Measurements from ENCODE around the gene COA7. TPM values are rescaled to one million over a fixed set of nuclear protein-coding genes. Genes with fewer than 3 reads are reported as not detected.
A peak's percentile ranks its signal among the peaks of the same experiment; 100 is the strongest.
"Not testable (repeated sequence)": the region's sequence is repeated elsewhere in the genome, so short reads cannot be mapped to it uniquely, and the experiment has no call there.

The COA7 gene
- polyA plus RNA-seq, 4 donors: 11.6 to 21.2 (median 13.9) TPM

- H3K36me3 ChIP-seq (ENCODE audit: control insufficient read depth in 3 of 3, insufficient read depth in 2 of 3, low read depth in 1 of 3, low read length in 3 of 3): peaks cover 0 to 18% (median 0%) of the 10 kb centered on the region in 3 donors
- H3K27ac ChIP-seq (ENCODE audit: low read depth in 1 of 3, low read length in 2 of 3); DNase-seq; H3K4me1 ChIP-seq (ENCODE audit: control insufficient read depth in 3 of 3, insufficient read depth in 2 of 3, low read depth in 1 of 3, low read length in 2 of 3); H3K9me3 ChIP-seq (ENCODE audit: control insufficient read depth in 2 of 2, insufficient read depth in 1 of 2, low read depth in 1 of 2, low read length in 1 of 2); H3K27me3 ChIP-seq (ENCODE audit: control insufficient read depth in 3 of 3, insufficient read depth in 3 of 3, low read length in 3 of 3); H3K4me3 ChIP-seq (ENCODE audit: low read depth in 1 of 3, low read length in 3 of 3); FAIRE-seq: not testable (repeated sequence)
- 92 to 96% (median 95%) methylated on average over 9 of the region's 9 CpGs for WGBS, 3 donors
These were observed 37.2 kb upstream of the COA7 start for GRCh38 chr1:52735371-52735770.

- FAIRE-seq: no peak
- H3K27me3 ChIP-seq (ENCODE audit: control insufficient read depth in 3 of 3, insufficient read depth in 3 of 3, low read length in 3 of 3): no peaks in the 10 kb centered on the region
- no peaks in the 10 kb centered on the region for H3K4me1 ChIP-seq (ENCODE audit: control insufficient read depth in 3 of 3, insufficient read depth in 2 of 3, low read depth in 1 of 3, low read length in 2 of 3)
- H3K4me3 ChIP-seq (ENCODE audit: low read depth in 1 of 3, low read length in 3 of 3): no peak overlapping the region
- DNase-seq: no peak
- H3K27ac ChIP-seq (ENCODE audit: low read depth in 1 of 3, low read length in 2 of 3): no peak overlapping the region
- peaks cover 0 to 16% (median 0%) of the 10 kb centered on the region in 3 donors for H3K36me3 ChIP-seq (ENCODE audit: control insufficient read depth in 3 of 3, insufficient read depth in 2 of 3, low read depth in 1 of 3, low read length in 3 of 3)
- 95 to 98% (median 95%) methylated on average over 3 of the region's 3 CpGs for WGBS, 3 donors
- H3K9me3 ChIP-seq (ENCODE audit: control insufficient read depth in 2 of 2, insufficient read depth in 1 of 2, low read depth in 1 of 2, low read length in 1 of 2): no peaks in the 10 kb centered on the region
These were observed 35.2 kb upstream of the COA7 start for GRCh38 chr1:52733368-52733767.

- DNase-seq (no peak), FAIRE-seq (no peak)
- H3K36me3 ChIP-seq (ENCODE audit: control insufficient read depth in 3 of 3, insufficient read depth in 2 of 3, low read depth in 1 of 3, low read length in 3 of 3): peaks cover 0 to 13% (median 0%) of the 10 kb centered on the region in 3 donors
- H3K27me3 ChIP-seq (ENCODE audit: control insufficient read depth in 3 of 3, insufficient read depth in 3 of 3, low read length in 3 of 3): no peaks in the 10 kb centered on the region
- peak overlapping the region in 1 of 3 donors; percentile 8 for H3K4me3 ChIP-seq (ENCODE audit: low read depth in 1 of 3, low read length in 3 of 3)
- H3K9me3 ChIP-seq (ENCODE audit: control insufficient read depth in 2 of 2, insufficient read depth in 1 of 2, low read depth in 1 of 2, low read length in 1 of 2): no peaks in the 10 kb centered on the region
- WGBS, 3 donors: 83 to 88% (median 84%) methylated on average over 6 of the region's 6 CpGs
- H3K27ac ChIP-seq (ENCODE audit: low read depth in 1 of 3, low read length in 2 of 3): no peak overlapping the region
- peaks cover 0 to 2% (median 2%) of the 10 kb centered on the region in 3 donors for H3K4me1 ChIP-seq (ENCODE audit: control insufficient read depth in 3 of 3, insufficient read depth in 2 of 3, low read depth in 1 of 3, low read length in 2 of 3)
These were observed 30.0 kb upstream of the COA7 start for GRCh38 chr1:52727956-52728656.

- peak overlapping the region; percentile 83 to 96 (median 94) for H3K4me3 ChIP-seq (ENCODE audit: low read depth in 1 of 3, low read length in 3 of 3)
- DNase-seq (peak; percentile 26 to 43), FAIRE-seq (no peak)
- peak overlapping the region in 2 of 3 donors; percentile 50 to 92 for H3K27ac ChIP-seq (ENCODE audit: low read depth in 1 of 3, low read length in 2 of 3)
- no peaks in the 10 kb centered on the region for H3K9me3 ChIP-seq (ENCODE audit: control insufficient read depth in 2 of 2, insufficient read depth in 1 of 2, low read depth in 1 of 2, low read length in 1 of 2)
- peaks cover 0 to 2% (median 2%) of the 10 kb centered on the region in 3 donors for H3K4me1 ChIP-seq (ENCODE audit: control insufficient read depth in 3 of 3, insufficient read depth in 2 of 3, low read depth in 1 of 3, low read length in 2 of 3)
- peaks cover 0 to 9% (median 0%) of the 10 kb centered on the region in 3 donors for H3K36me3 ChIP-seq (ENCODE audit: control insufficient read depth in 3 of 3, insufficient read depth in 2 of 3, low read depth in 1 of 3, low read length in 3 of 3)
- no peaks in the 10 kb centered on the region for H3K27me3 ChIP-seq (ENCODE audit: control insufficient read depth in 3 of 3, insufficient read depth in 3 of 3, low read length in 3 of 3)
- whole genome bisulfite sequencing, 3 donors: 1 to 6% (median 3%) methylated on average over 14 of the region's 14 CpGs
These were observed 29.0 kb upstream of the COA7 start for GRCh38 chr1:52727114-52727586.

- Histone ChIP-seq H3K27me3 (ENCODE audit: control insufficient read depth in 3 of 3, insufficient read depth in 3 of 3, low read length in 3 of 3) (no peaks in the 10 kb centered on the region), H3K4me1 (ENCODE audit: control insufficient read depth in 3 of 3, insufficient read depth in 2 of 3, low read depth in 1 of 3, low read length in 2 of 3) (peaks cover 0 to 2% (median 2%) of the 10 kb centered on the region in 3 donors), H3K27ac (ENCODE audit: low read depth in 1 of 3, low read length in 2 of 3) (peak within 1 kb of the TSS; percentile 50 to 92 (median 87)), H3K9me3 (ENCODE audit: control insufficient read depth in 2 of 2, insufficient read depth in 1 of 2, low read depth in 1 of 2, low read length in 1 of 2) (no peaks in the 10 kb centered on the region), H3K4me3 (ENCODE audit: low read depth in 1 of 3, low read length in 3 of 3) (peak within 1 kb of the TSS; percentile 83 to 96 (median 94)), H3K36me3 (ENCODE audit: control insufficient read depth in 3 of 3, insufficient read depth in 2 of 3, low read depth in 1 of 3, low read length in 3 of 3) (peaks cover 0 to 6% (median 0%) of the 10 kb centered on the region in 3 donors)
- DNase-seq (peak; percentile 80 to 93), FAIRE-seq (no peak)
- 0 to 1% (median 0%) methylated on average over 37 to 59 of the region's 59 CpGs for WGBS, 3 donors
These were observed 28.3 kb upstream of the COA7 start, which contains the start of gene ZYG11B for GRCh38 chr1:52726265-52727113. Gene ZYG11B (plus strand): TSS chr1:52726453. CDS start chr1:52726654, 201 bp downstream.

- DNase-seq: no peak
- Histone ChIP-seq H3K4me1 (ENCODE audit: control insufficient read depth in 3 of 3, insufficient read depth in 2 of 3, low read depth in 1 of 3, low read length in 2 of 3) (peaks cover 0 to 2% (median 2%) of the 10 kb centered on the region in 3 donors), H3K4me3 (ENCODE audit: low read depth in 1 of 3, low read length in 3 of 3) (peak overlapping the region in 2 of 3 donors; percentile 94 to 96), H3K36me3 (ENCODE audit: control insufficient read depth in 3 of 3, insufficient read depth in 2 of 3, low read depth in 1 of 3, low read length in 3 of 3) (peaks cover 0 to 6% (median 0%) of the 10 kb centered on the region in 3 donors), H3K27me3 (ENCODE audit: control insufficient read depth in 3 of 3, insufficient read depth in 3 of 3, low read length in 3 of 3) (no peaks in the 10 kb centered on the region), H3K9me3 (ENCODE audit: control insufficient read depth in 2 of 2, insufficient read depth in 1 of 2, low read depth in 1 of 2, low read length in 1 of 2) (no peaks in the 10 kb centered on the region), H3K27ac (ENCODE audit: low read depth in 1 of 3, low read length in 2 of 3) (no peak overlapping the region)
- no peak for FAIRE-seq
- WGBS, 3 donors: 3 to 7% (median 5%) methylated on average over 5 to 6 of the region's 6 CpGs
These were observed 27.7 kb upstream of the COA7 start for GRCh38 chr1:52725903-52726264.

- H3K4me3 ChIP-seq (ENCODE audit: low read depth in 1 of 3, low read length in 3 of 3): no peak overlapping the region
- FAIRE-seq (no peak), DNase-seq (no peak)
- H3K9me3 ChIP-seq (ENCODE audit: control insufficient read depth in 2 of 2, insufficient read depth in 1 of 2, low read depth in 1 of 2, low read length in 1 of 2): no peaks in the 10 kb centered on the region
- H3K36me3 ChIP-seq (ENCODE audit: control insufficient read depth in 3 of 3, insufficient read depth in 2 of 3, low read depth in 1 of 3, low read length in 3 of 3): no peaks in the 10 kb centered on the region
- peaks cover 0 to 2% (median 2%) of the 10 kb centered on the region in 3 donors for H3K4me1 ChIP-seq (ENCODE audit: control insufficient read depth in 3 of 3, insufficient read depth in 2 of 3, low read depth in 1 of 3, low read length in 2 of 3)
- no peak overlapping the region for H3K27ac ChIP-seq (ENCODE audit: low read depth in 1 of 3, low read length in 2 of 3)
- H3K27me3 ChIP-seq (ENCODE audit: control insufficient read depth in 3 of 3, insufficient read depth in 3 of 3, low read length in 3 of 3): no peaks in the 10 kb centered on the region
- 84 to 89% (median 85%) methylated on average over 4 of the region's 4 CpGs for WGBS, 3 donors
These were observed 25.1 kb upstream of the COA7 start for GRCh38 chr1:52723260-52723659.

GRCh38 chr1:52715296-52715695, 17.1 kb upstream of the COA7 start:
- not testable (repeated sequence) for H3K36me3 ChIP-seq (ENCODE audit: control insufficient read depth in 3 of 3, insufficient read depth in 2 of 3, low read depth in 1 of 3, low read length in 3 of 3); H3K27me3 ChIP-seq (ENCODE audit: control insufficient read depth in 3 of 3, insufficient read depth in 3 of 3, low read length in 3 of 3); FAIRE-seq; DNase-seq; H3K4me1 ChIP-seq (ENCODE audit: control insufficient read depth in 3 of 3, insufficient read depth in 2 of 3, low read depth in 1 of 3, low read length in 2 of 3); H3K9me3 ChIP-seq (ENCODE audit: control insufficient read depth in 2 of 2, insufficient read depth in 1 of 2, low read depth in 1 of 2, low read length in 1 of 2); H3K27ac ChIP-seq (ENCODE audit: low read depth in 1 of 3, low read length in 2 of 3); H3K4me3 ChIP-seq (ENCODE audit: low read depth in 1 of 3, low read length in 3 of 3)
- WGBS, 3 donors: 89 to 93% (median 92%) methylated on average over 6 of the region's 6 CpGs

Data from small intestine (tissue), 7 donors.